ENCODE results near the gene PROKR2. TPM values are rescaled to one million over a fixed set of nuclear protein-coding genes. Genes with fewer than 3 reads are reported as not detected.

Gene PROKR2
- not detected for polyA plus RNA-seq (ENCODE audit: insufficient read length in 3 of 3)
- long read RNA-seq, donor 1: 0 reads
- long read RNA-seq, donor 2: 0 reads
- long read RNA-seq, donor 3: 0 reads
- long read RNA-seq, donor 4: 0 reads
- long read RNA-seq, donor 5: 0 reads
- long read RNA-seq, donor 6: 0 reads
- long read RNA-seq, donor 7: 0 reads
- long read RNA-seq, donor 8: 0 reads
- long read RNA-seq, donor 9: 0 reads
- long read RNA-seq, donor 10: 0 reads
- long read RNA-seq, donor 11: 0 reads
- long read RNA-seq, donor 12: 0 reads
- long read RNA-seq, donor 13: 0 reads
- long read RNA-seq, donor 14: 0 reads
- long read RNA-seq, donor 15: 0 reads
- long read RNA-seq, donor 16: 0 reads

- DNase-seq: no peak
These were observed at the start of gene PROKR2 for GRCh38 chr20:5316188-5317158. PROKR2 (minus strand) TSS chr20:5316954; CDS start chr20:5314369, 2,585 bp downstream.

DNA sequence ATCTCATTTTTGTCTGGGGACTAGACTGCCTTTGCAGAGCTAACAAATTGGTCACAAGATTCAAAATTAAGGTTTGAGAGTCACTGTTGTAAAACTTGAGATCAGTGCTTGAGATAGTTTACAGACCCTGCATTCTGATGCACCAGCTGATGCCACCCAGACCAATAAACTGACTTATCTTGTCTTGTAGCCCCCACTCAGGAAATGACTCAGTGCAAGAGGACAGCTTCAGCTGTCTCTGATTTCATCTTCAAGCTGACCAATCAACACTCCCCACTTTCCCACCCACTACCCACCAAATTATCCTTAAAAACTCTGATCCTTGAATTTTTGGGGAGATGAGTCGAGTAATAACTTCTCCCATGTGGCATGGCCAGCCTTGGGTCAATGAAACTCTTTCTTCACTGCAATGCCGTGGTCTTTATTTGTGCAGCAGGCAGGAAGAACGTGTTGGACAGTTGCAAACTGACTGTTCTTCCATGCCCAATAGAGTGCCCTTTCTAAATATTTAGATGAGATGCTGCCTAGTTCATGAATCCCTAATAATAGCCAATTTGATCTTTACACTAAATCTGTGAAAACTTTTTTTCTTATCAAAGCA, 48.3 kb upstream of the PROKR2 start:
- no peak for DNase-seq

DNA sequence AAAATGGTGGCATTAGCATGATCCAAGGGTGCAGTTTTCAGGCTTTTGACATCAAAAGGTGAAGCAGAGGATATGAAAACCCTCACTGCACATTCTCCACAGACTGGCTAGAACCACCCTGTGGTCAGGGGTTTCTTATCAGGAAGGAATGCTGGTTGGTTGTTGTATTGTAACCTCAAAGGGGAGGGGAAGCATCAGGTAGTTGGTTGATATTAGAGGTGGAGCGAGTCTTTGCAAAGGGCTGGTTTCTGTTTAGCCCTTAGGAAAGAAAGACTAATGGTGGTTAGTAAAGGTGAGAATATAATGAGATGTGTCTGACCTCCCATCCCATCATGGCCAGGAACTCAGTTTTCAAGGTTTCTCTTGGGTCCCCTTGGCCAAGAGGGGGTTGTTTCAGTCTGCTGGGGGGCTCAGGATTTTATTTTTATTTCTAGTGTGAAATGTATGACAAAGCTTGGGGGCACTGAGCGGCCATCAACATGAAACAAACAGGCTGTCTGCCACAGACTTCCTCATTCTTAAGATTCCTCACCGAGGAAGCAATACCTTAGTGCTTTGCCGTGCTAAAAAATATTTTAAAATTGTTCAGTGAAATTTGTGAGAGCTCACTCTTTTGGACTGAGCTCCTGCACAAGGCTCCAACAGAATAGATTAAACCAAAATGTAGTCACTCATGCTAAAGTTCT, 47.5 kb upstream of the PROKR2 start:
- DNase-seq: no peak

- DNase-seq: no peak
These were observed 46.0 kb upstream of the PROKR2 start for GRCh38 chr20:5362771-5363170.

DNA sequence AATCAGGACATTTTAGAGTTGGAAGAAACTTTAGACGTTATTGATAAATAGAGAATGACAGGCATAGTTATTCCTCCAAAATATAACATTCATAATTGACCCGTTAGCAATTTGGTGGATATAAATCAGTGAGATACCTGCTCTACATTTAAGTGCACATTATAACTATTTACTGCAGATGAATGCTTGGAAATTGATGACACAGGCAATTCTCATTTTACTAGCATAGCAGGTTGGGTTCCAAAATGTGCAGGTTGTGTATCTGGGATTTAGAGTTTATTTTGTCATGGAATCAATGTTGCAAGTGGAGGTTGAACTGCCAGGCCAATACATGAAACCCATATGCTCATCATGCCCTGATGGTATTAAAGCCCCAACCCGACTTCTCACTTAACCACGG, 44.4 kb upstream of the PROKR2 start:
- DNase-seq: no peak

DNA sequence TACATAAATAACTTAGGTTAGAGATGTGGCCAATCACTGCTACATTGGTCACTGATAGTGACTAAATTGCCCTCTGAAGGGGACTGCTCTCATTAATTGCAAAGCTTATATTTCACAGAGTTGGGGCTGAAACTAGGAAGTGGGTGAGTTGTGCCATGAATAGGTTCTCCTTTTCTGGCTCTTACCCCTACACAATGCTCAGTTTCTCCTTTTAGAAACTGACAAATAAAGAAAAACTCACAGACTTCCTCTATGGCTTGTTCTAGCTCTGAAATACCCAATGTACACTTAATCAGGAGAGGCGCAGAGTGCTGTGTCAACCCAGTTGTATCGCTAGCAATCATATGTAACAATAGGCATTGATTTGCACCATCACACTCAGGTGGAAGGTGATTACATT, 41.2 kb upstream of the PROKR2 start:
- DNase-seq: no peak

DNA sequence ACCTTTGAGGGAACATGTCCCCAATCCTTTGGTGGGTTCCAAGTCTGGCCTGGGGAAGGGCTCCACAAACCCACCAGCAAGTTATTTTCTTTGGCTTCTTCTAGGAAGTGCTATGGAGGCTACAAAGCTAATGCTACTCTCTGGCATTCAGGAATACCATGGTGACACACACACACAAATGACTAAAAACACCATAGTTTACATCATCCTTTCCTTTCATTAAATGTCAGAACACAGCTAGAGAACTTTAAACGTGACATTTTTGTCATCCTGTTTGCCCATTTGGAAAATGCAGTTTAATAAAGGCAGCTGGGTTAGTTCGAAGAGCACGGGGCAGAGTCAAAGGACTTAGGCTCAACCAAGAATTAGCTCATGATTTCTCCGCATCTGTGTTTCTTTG, 40.2 kb upstream of the PROKR2 start:
- no peak for DNase-seq

DNA sequence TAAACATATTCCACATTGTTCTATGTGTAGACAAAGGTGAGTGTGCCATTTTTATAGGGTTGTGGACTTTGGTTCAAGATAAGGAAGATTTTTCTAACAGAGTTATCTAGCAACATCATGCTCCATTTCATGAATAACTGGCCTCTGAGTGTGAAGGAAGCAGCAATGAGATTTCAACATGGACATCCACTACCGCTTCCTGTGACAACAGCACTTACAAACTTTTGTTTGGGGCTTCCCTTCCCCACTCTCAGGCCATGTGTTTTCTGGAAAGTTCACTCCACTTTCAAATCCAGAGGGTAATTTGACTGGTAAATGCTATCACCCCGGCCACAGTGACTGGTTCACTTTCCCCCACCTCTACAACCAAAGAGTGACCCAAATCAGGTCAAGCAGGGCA, 38.1 kb upstream of the PROKR2 start:
- DNase-seq: no peak

- no peak for DNase-seq
These were observed 37.1 kb upstream of the PROKR2 start for GRCh38 chr20:5353624-5354496.

- no peak for DNase-seq
These were observed 32.7 kb upstream of the PROKR2 start for GRCh38 chr20:5349448-5349847.

- DNase-seq: no peak
These were observed 25.3 kb upstream of the PROKR2 start for GRCh38 chr20:5342021-5342420.

- no peak for DNase-seq
These were observed 14.6 kb upstream of the PROKR2 start for GRCh38 chr20:5331340-5331739.

DNA sequence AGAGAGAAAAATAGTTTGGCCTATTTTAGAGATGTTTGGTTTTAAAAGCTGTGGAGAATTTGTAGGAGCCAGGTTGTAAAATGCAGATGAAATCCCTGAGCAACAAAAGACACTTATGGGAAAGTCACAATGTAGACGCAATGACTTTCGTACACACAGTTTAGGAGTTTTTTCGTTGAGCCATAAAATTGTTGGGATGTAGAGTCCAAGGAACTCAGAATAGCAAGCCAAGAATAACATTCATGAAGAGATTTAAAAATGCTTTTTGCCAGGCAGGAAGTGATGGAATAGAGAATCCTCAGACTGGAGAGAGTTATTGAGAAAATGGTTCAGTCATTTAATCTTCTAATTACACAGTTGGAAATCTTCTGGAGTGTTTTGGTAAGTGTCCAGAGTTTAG, 11.5 kb upstream of the PROKR2 start:
- DNase-seq: peak; percentile 3

DNA sequence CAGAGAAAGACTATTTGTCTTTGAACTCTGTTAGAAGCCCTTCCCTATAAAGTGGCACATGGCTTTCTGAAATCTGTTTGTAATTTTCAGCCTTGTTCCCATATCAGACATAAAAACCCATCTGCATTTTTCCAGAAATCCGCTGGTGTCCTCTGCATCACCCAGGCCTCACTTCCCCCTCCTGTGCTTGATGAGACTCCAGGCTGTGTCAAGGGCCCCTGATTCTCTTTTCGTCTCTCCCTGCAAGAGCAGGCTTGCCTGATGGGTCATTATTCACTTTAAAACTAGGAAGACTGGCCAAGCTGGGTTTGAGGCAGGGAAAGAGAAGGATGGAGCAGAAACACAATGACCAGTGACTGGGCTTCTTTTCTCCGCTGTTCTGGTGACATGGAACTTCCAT, 10.6 kb upstream of the PROKR2 start:
- DNase-seq: no peak

GRCh38 chr20:5315807-5316187, 957 bp downstream of the PROKR2 start:
- no peak for DNase-seq

DNA sequence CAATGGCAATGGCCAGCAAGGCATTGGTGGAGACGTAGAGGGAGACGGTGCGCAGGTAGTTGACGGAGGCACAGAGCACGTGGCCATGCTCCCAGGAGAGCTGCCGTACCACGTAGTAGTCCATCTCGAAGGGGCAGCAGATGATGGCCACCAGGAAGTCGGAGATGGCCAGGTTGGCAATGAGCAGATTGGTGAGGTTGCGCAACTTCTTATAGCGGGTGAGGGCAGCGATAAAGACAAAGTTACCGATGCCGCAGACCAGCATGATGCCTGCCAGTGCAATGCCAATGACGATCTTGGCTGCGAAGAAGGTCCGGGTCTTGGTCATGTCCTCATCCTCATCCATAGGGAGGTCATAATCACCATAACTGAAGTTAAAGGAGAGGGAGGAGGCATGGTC, 2.8 kb downstream of the PROKR2 start:
- no peak for DNase-seq

- no peak for DNase-seq
These were observed 4.2 kb downstream of the PROKR2 start for GRCh38 chr20:5312518-5312917.

GRCh38 chr20:5309971-5310370, 6.8 kb downstream of the PROKR2 start:
- DNase-seq: no peak

- DNase-seq: no peak
These were observed 17.9 kb downstream of the PROKR2 start for GRCh38 chr20:5298811-5299210.

GRCh38 chr20:5297280-5298004, 19.3 kb downstream of the PROKR2 start:
- DNase-seq: no peak
